Stimulated activated naive CD8-positive, alpha-beta T cell treated with anti-CD3 and anti-CD28 coated beads, Interleukin-15, Interleukin-2, amounts not matched to agents 100 ng/mL and 50 ng/mL, for 24 hours (primary cell): ENCODE measurements around the gene ASH1L.

Experiments used
- H3K27ac Mint-ChIP-seq: one replicate; pipeline ENCODE4 v1.8.0; 2021; ENCODE audit warnings: mild to moderate bottlenecking, mixed read lengths
- H3K27me3 Mint-ChIP-seq: one replicate; pipeline ENCODE4 v1.8.0; 2021; ENCODE audit warnings: mixed read lengths
- H3K36me3 Mint-ChIP-seq: one replicate; pipeline ENCODE4 v1.8.0; 2021; ENCODE audit warnings: low read depth, mixed read lengths
- H3K4me1 Mint-ChIP-seq: one replicate; pipeline ENCODE4 v1.8.0; 2021; ENCODE audit warnings: low read depth, mixed read lengths
- H3K4me3 Mint-ChIP-seq: one replicate; pipeline ENCODE4 v1.8.0; 2021; ENCODE audit warnings: mild to moderate bottlenecking, mixed read lengths
- H3K9me3 Mint-ChIP-seq: one replicate; pipeline ENCODE4 v1.8.0; 2021; ENCODE audit warnings: mixed read lengths

The ASH1L gene

GRCh38 chr1:155326020-155326526 lies 236.5 kb downstream of the ASH1L start:
- Mint-ChIP-seq H3K4me1 (peaks cover 17% of the 10 kb centered on the region), H3K27ac (no peak overlapping the region), H3K4me3 (peak overlapping the region; percentile 35), H3K9me3 (no peaks in the 10 kb centered on the region), H3K36me3 (peaks cover 17% of the 10 kb centered on the region), H3K27me3 (no peaks in the 10 kb centered on the region)

GRCh38 chr1:155325603-155325893 lies 237.1 kb downstream of the ASH1L start:
- H3K36me3 Mint-ChIP-seq = peaks cover 12% of the 10 kb centered on the region
- peak overlapping the region; percentile 40 for H3K4me3 Mint-ChIP-seq
- peaks cover 22% of the 10 kb centered on the region for H3K4me1 Mint-ChIP-seq
- no peak overlapping the region for H3K27ac Mint-ChIP-seq
- H3K9me3 Mint-ChIP-seq = no peaks in the 10 kb centered on the region
- H3K27me3 Mint-ChIP-seq = no peaks in the 10 kb centered on the region

- H3K4me3 Mint-ChIP-seq = peak overlapping the region; percentile 83
- no peaks in the 10 kb centered on the region for H3K9me3 Mint-ChIP-seq
- H3K4me1 Mint-ChIP-seq = peaks cover 28% of the 10 kb centered on the region
These were observed 237.6 kb downstream of the ASH1L start for GRCh38 chr1:155324717-155325602.

GRCh38 chr1:155324037-155324716 lies 238.4 kb downstream of the ASH1L start:
- Mint-ChIP-seq H3K9me3 (no peaks in the 10 kb centered on the region), H3K4me3 (peak overlapping the region; percentile 83), H3K27ac (peak overlapping the region; percentile 26), H3K4me1 (peaks cover 32% of the 10 kb centered on the region), H3K27me3 (no peaks in the 10 kb centered on the region), H3K36me3 (peaks cover 18% of the 10 kb centered on the region)

More at GRCh38 chr1:155324717-155325602, 237.6 kb downstream of the ASH1L start:
- Mint-ChIP-seq H3K27me3 (no peaks in the 10 kb centered on the region), H3K36me3 (peaks cover 15% of the 10 kb centered on the region), H3K27ac (no peak overlapping the region)

GRCh38 chr1:155323729-155324036 lies 238.9 kb downstream of the ASH1L start:
- H3K36me3 Mint-ChIP-seq = peaks cover 22% of the 10 kb centered on the region
- H3K4me1 Mint-ChIP-seq = peaks cover 32% of the 10 kb centered on the region
- peak overlapping the region; percentile 83 for H3K4me3 Mint-ChIP-seq
- H3K9me3 Mint-ChIP-seq = no peaks in the 10 kb centered on the region
- H3K27me3 Mint-ChIP-seq = no peaks in the 10 kb centered on the region
- peak overlapping the region; percentile 26 for H3K27ac Mint-ChIP-seq

GRCh38 chr1:155322953-155323728 lies 239.5 kb downstream of the ASH1L start:
- H3K9me3 Mint-ChIP-seq = no peaks in the 10 kb centered on the region

GRCh38 chr1:155322571-155322952 lies 240.0 kb downstream of the ASH1L start:
- H3K4me1 Mint-ChIP-seq = peaks cover 32% of the 10 kb centered on the region
- H3K27me3 Mint-ChIP-seq = no peaks in the 10 kb centered on the region
- H3K27ac Mint-ChIP-seq = no peak overlapping the region
- peak overlapping the region; percentile 73 for H3K4me3 Mint-ChIP-seq
- H3K9me3 Mint-ChIP-seq = no peaks in the 10 kb centered on the region
- H3K36me3 Mint-ChIP-seq = peaks cover 26% of the 10 kb centered on the region

More at GRCh38 chr1:155322953-155323728, 239.5 kb downstream of the ASH1L start:
- peak overlapping the region; percentile 83 for H3K4me3 Mint-ChIP-seq
- peaks cover 32% of the 10 kb centered on the region for H3K4me1 Mint-ChIP-seq
- no peaks in the 10 kb centered on the region for H3K27me3 Mint-ChIP-seq
- peaks cover 22% of the 10 kb centered on the region for H3K36me3 Mint-ChIP-seq
- H3K27ac Mint-ChIP-seq = peak overlapping the region; percentile 67

GRCh38 chr1:155321639-155322503 lies 240.7 kb downstream of the ASH1L start:
- Mint-ChIP-seq H3K27me3 (no peaks in the 10 kb centered on the region), H3K27ac (no peak overlapping the region), H3K36me3 (peaks cover 30% of the 10 kb centered on the region), H3K4me1 (peaks cover 32% of the 10 kb centered on the region), H3K9me3 (no peaks in the 10 kb centered on the region), H3K4me3 (peak overlapping the region; percentile 73)

GRCh38 chr1:155320661-155321617 lies 241.7 kb downstream of the ASH1L start, which contains the start of gene RUSC1:
TSS of gene RUSC1 (plus strand) at chr1:155320894. CDS start at chr1:155321774, 880 bp downstream.
- H3K36me3 Mint-ChIP-seq = peaks cover 34% of the 10 kb centered on the region
- no peaks in the 10 kb centered on the region for H3K9me3 Mint-ChIP-seq
- no peaks in the 10 kb centered on the region for H3K27me3 Mint-ChIP-seq
- peak within 1 kb of the TSS; percentile 73 for H3K4me3 Mint-ChIP-seq
- H3K4me1 Mint-ChIP-seq = peaks cover 28% of the 10 kb centered on the region
- no peak within 1 kb of the TSS for H3K27ac Mint-ChIP-seq

- Mint-ChIP-seq H3K27ac (no peak overlapping the region), H3K36me3 (peaks cover 34% of the 10 kb centered on the region), H3K4me1 (peaks cover 27% of the 10 kb centered on the region), H3K4me3 (peak overlapping the region; percentile 63), H3K27me3 (no peaks in the 10 kb centered on the region), H3K9me3 (no peaks in the 10 kb centered on the region)
These were observed 242.4 kb downstream of the ASH1L start for GRCh38 chr1:155320252-155320651.

GRCh38 chr1:155319536-155319935 lies 243.1 kb downstream of the ASH1L start:
- H3K4me1 Mint-ChIP-seq = peaks cover 27% of the 10 kb centered on the region
- no peak overlapping the region for H3K4me3 Mint-ChIP-seq
- H3K27me3 Mint-ChIP-seq = no peaks in the 10 kb centered on the region
- H3K9me3 Mint-ChIP-seq = no peaks in the 10 kb centered on the region
- peaks cover 40% of the 10 kb centered on the region for H3K36me3 Mint-ChIP-seq
- H3K27ac Mint-ChIP-seq = no peak overlapping the region

- Mint-ChIP-seq H3K4me3 (no peak overlapping the region), H3K36me3 (peaks cover 51% of the 10 kb centered on the region), H3K9me3 (no peaks in the 10 kb centered on the region), H3K4me1 (peaks cover 27% of the 10 kb centered on the region), H3K27ac (no peak overlapping the region), H3K27me3 (no peaks in the 10 kb centered on the region)
These were observed 244.5 kb downstream of the ASH1L start for GRCh38 chr1:155318082-155318481.

GRCh38 chr1:155316922-155317321 lies 245.7 kb downstream of the ASH1L start:
- no peak overlapping the region for H3K4me3 Mint-ChIP-seq
- H3K4me1 Mint-ChIP-seq = peaks cover 23% of the 10 kb centered on the region
- no peaks in the 10 kb centered on the region for H3K9me3 Mint-ChIP-seq

More at GRCh38 chr1:155316922-155317321, 245.7 kb downstream of the ASH1L start:
- peaks cover 55% of the 10 kb centered on the region for H3K36me3 Mint-ChIP-seq
- H3K27me3 Mint-ChIP-seq = no peaks in the 10 kb centered on the region
- H3K27ac Mint-ChIP-seq = no peak overlapping the region
